Progenitor cell of endocrine pancreas (in vitro differentiated cells): ENCODE data around the gene SLC35E1. TPM values are rescaled to one million over a fixed set of nuclear protein-coding genes. Genes with fewer than 3 reads are reported as not detected.
"Not testable (repeated sequence)": the region's sequence is repeated elsewhere in the genome, so short reads cannot be mapped to it uniquely, and the experiment has no call there.

ENCODE experiments used
- DNase-seq: peaks from one replicate; pipeline ENCODE4 v3.0.0; 2021; ENCODE audit warnings: low spot score; ENCODE audit not compliant: unreplicated experiment
- H3K27ac Mint-ChIP-seq: 2 replicates; pipeline ENCODE4 v1.8.0; 2021; ENCODE audit warnings: mild to moderate bottlenecking, moderate library complexity, mixed read lengths
- H3K27me3 Mint-ChIP-seq: 2 replicates; pipeline ENCODE4 v1.8.0; 2021; ENCODE audit warnings: mixed read lengths
- H3K36me3 Mint-ChIP-seq: 2 replicates; pipeline ENCODE4 v1.8.0; 2022; ENCODE audit warnings: mixed read lengths; ENCODE audit not compliant: insufficient read depth
- H3K4me1 Mint-ChIP-seq: 2 replicates; pipeline ENCODE4 v1.8.0; 2021; ENCODE audit warnings: low read depth, mixed read lengths
- H3K4me3 Mint-ChIP-seq: 2 replicates; pipeline ENCODE4 v1.8.0; 2021; ENCODE audit warnings: low read depth, mild to moderate bottlenecking, moderate library complexity, mixed read lengths
- H3K9me3 Mint-ChIP-seq: 2 replicates; pipeline ENCODE4 v1.8.0; 2021; ENCODE audit warnings: low read depth, mixed read lengths
- total RNA-seq: library from RNA; stranded (reverse); gene quantifications from 2 replicates; pipeline ENCODE4 v1.2.1, GENCODE V29; 2021
- TF ChIP-seq, protein P1 (sequence below): fragments of 200-600 bp; sonication (generic); IDR thresholded peaks from one replicate; pipeline ENCODE4 v1.5.0; 2021; ENCODE audit warnings: antibody characterized with exemption, mild to moderate bottlenecking; ENCODE audit not compliant: unreplicated experiment

The SLC35E1 gene
- total RNA-seq, 1 donor from 2014 or later = 49.1 TPM

DNA sequence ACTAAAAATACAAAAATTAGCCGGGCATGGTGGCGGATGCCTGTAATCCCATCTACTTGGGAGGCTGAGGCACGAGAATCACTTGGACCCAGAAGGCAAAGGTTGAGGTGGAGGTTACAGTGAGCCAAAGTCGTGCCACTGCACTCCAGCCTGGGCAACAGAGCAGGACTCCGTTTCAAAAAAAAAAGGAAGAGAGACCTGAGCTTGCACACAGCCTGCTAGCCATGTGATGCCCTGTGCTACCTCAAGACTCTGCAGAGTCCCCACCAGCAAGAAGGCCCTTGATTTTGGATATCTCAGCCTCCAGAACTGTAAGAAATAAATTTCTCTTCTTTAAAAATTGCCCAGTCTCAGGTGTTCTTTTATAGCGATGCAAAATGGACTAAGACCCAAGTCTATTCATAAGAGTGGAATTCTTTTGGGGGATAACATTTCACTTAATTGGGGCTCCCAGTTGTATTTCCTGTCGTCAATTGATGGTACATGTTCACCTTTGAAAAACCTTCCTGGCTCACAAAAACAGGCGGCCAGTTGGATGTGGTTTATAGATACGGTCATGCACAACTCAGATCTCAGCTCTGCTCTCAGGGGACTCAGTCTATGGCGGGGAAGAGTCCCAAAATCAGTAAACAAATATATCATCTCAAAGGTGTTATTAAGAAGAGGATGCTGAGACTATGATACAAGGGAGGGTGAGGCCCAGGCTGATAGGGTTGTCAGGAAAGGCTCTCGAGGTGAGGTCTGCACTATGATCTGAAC, 27.6 kb downstream of the SLC35E1 start:
- no peaks in the 10 kb centered on the region for H3K27me3 Mint-ChIP-seq
- H3K9me3 Mint-ChIP-seq = no peaks in the 10 kb centered on the region
- peaks cover 2% of the 10 kb centered on the region for H3K36me3 Mint-ChIP-seq
- H3K4me1 Mint-ChIP-seq = peaks cover 15% of the 10 kb centered on the region
- TF ChIP-seq, protein P1, sequence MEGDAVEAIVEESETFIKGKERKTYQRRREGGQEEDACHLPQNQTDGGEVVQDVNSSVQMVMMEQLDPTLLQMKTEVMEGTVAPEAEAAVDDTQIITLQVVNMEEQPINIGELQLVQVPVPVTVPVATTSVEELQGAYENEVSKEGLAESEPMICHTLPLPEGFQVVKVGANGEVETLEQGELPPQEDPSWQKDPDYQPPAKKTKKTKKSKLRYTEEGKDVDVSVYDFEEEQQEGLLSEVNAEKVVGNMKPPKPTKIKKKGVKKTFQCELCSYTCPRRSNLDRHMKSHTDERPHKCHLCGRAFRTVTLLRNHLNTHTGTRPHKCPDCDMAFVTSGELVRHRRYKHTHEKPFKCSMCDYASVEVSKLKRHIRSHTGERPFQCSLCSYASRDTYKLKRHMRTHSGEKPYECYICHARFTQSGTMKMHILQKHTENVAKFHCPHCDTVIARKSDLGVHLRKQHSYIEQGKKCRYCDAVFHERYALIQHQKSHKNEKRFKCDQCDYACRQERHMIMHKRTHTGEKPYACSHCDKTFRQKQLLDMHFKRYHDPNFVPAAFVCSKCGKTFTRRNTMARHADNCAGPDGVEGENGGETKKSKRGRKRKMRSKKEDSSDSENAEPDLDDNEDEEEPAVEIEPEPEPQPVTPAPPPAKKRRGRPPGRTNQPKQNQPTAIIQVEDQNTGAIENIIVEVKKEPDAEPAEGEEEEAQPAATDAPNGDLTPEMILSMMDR = no peak
- H3K27ac Mint-ChIP-seq = peak overlapping the region; percentile 46
- H3K4me3 Mint-ChIP-seq = no peak overlapping the region
- no peak for DNase-seq

DNA sequence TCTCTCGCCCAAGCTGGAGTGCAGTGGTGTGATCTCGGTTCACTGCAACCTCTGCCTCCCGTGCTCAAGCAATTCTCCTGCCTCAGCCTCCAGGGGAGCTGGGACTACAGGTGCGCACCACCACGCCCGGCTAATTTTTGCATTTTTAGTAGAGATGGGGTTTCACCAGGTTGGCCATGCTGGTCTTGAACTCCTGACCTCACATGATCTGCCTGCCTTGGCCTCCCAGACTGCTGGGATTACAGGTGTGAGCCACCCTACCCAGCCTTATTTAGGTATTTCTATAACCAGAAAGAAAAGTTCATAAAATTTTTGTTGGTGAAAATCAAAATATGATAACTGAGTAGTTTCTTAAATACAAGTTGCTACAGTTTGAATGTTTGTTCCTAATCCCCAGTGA, 28.5 kb downstream of the SLC35E1 start:
- Mint-ChIP-seq H3K4me3 (peak overlapping the region; percentile 90), H3K27ac (peak overlapping the region; percentile 27)
- not testable (repeated sequence) for DNase-seq

DNA sequence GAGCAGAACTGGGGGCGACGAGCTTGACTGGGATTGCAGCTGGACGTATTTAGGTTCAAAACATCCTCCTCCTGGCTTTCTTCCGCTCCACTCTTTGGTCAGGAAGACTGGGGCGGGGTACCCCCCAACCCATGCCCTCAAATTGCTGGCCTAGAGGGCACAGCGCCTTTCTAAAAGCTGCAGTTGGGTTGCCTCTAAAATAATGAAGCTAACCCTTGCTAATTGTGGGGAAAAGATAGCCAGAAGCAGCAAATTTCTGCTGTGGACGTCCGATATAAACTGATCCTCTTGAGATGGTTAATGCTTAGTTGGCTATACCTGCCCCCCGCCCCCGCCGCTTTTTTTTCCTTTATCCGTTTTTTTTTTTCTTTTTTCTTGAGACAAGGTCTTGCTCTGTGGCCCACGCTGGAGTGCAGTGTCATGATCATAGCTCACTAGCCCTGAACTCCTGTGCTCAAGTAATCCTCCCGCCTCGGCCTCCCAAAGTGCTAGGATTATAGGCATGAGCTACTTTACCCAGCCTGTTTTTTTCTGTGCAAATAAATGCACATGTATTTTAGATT, 29.2 kb downstream of the SLC35E1 start:
- Mint-ChIP-seq H3K27me3 (no peaks in the 10 kb centered on the region), H3K4me3 (peak overlapping the region; percentile 90), H3K27ac (peak overlapping the region; percentile 90), H3K36me3 (peaks cover 9% of the 10 kb centered on the region), H3K9me3 (no peaks in the 10 kb centered on the region), H3K4me1 (peaks cover 18% of the 10 kb centered on the region)
- DNase-seq = no peak
- TF ChIP-seq, protein P1 = no peak

More for the DNA sequence above, 28.5 kb downstream of the SLC35E1 start:
- H3K36me3 Mint-ChIP-seq, H3K27me3 Mint-ChIP-seq, H3K9me3 Mint-ChIP-seq: not testable (repeated sequence)
- peaks cover 15% of the 10 kb centered on the region for H3K4me1 Mint-ChIP-seq

DNA sequence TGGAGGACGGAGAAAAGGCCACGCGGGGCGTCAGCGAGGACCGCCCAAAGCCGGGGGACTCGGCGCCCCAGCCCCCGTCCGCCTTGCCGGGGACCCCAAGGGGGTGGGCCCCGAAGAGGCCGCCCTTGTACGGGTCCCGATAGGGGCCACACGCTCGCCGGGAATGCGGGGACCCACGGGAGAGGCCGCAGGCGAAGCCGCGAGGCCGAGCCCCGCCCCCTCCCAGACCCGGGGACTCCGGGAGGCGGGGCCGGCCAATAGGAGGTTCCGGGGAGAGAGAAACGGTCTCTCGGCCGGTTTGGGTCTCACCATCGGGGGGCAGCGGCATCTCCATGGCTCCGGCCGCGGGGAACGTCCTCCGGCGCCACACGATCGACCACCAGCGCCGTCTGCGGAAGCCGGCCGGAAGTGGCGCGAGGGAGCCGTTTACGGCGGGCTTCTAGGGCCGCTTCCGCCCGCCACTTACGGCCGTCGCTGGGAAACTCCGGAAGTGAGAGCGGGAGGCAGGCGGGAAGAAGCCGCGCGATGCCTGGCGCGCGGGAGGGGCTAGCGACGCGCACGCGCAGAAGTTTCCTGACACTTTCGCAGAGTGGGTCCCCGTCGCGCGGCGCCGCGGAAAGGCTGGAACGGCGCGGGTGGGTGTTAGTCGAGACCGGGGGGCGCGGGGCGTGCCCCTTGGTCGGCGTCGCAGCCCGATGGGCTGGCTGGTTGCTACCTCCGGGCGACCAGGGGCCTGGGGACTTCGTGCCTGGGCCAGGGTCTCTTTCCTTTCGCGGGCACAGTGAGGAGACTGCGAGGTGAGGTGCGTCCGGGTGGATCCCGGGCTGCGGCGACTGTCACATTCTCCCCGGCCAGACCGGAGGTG, 29.9 kb downstream of the SLC35E1 start, which contains the start of gene CHERP:
Gene CHERP, minus strand, starts transcription at position 393 of the 865 bp plus-strand sequence. Its CDS starts 59 bp downstream, at position 334.
- peaks cover 10% of the 10 kb centered on the region for H3K36me3 Mint-ChIP-seq
- H3K27me3 Mint-ChIP-seq = no peaks in the 10 kb centered on the region
- DNase-seq = peak; percentile 86
- no peaks in the 10 kb centered on the region for H3K9me3 Mint-ChIP-seq
- TF ChIP-seq, protein P1 = no peak
- peak within 1 kb of the TSS; percentile 90 for H3K4me3 Mint-ChIP-seq
- peaks cover 18% of the 10 kb centered on the region for H3K4me1 Mint-ChIP-seq
- H3K27ac Mint-ChIP-seq = peak within 1 kb of the TSS; percentile 90

DNA sequence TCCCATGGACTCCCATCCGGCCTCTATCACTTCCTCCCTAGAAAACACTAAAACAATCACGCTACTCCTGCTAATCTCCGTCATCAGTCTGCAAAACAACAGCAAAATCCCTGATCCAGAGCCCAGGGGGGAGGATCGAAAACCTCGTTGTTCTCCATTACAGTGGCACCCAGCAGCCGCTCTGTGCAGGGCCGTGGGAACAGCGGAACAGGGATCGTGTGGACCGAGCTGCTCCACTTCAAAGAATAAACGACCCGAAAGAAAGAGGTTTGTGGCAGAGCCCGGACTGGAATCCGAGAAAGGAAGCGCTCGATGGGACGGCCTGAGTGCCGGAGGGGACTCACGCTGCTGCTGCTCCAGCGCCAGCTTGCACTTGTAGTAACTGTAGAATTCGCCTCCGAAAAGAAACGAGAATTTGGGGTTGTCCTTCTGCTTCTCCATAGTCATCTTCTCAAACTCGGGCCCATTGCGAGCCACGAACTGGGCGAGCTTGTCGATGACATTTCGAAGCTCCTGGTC, 30.6 kb downstream of the SLC35E1 start:
- no peak for DNase-seq
- Mint-ChIP-seq H3K36me3 (peaks cover 11% of the 10 kb centered on the region), H3K4me1 (peaks cover 18% of the 10 kb centered on the region), H3K27me3 (no peaks in the 10 kb centered on the region), H3K27ac (peak overlapping the region; percentile 90), H3K9me3 (no peaks in the 10 kb centered on the region), H3K4me3 (peak overlapping the region; percentile 90)
- TF ChIP-seq, protein P1 = no peak
